Myometrial cell (primary cell): Measurements from ENCODE around the gene PDE4D. TPM values are rescaled to one million over a fixed set of nuclear protein-coding genes. Genes with fewer than 3 reads are reported as not detected.

Source experiments
- total RNA-seq: library from RNA; depleted of rRNA; stranded (reverse); fragments of >200 nt; gene quantifications from 2 replicates; pipeline ENCODE4 v1.2.3, GENCODE V29; 2015

Gene PDE4D
- total RNA-seq, result 16.1 and 18.8 TPM in 2 replicates

GRCh38 chr5:59893429-59894227 lies at the start of gene PDE4D:
TSS of gene PDE4D (minus strand) at chr5:59893726.

